ENCODE results near the gene COMT. TPM values are rescaled to one million over a fixed set of nuclear protein-coding genes. Genes with fewer than 3 reads are reported as not detected.
"Not testable (repeated sequence)": the region's sequence is repeated elsewhere in the genome, so short reads cannot be mapped to it uniquely, and the experiment has no call there.

COMT gene
- total and polyA plus RNA-seq, 2 donors: 52.7 to 198 TPM

- Histone ChIP-seq H3K36me3 (ENCODE audit: insufficient read depth) (peaks cover 7% of the 10 kb centered on the region), H3K27ac (ENCODE audit: low read depth) (no peak overlapping the region)
Measured at GRCh38 chr22:19914201-19914943, 27.2 kb upstream of the COMT start.

DNA sequence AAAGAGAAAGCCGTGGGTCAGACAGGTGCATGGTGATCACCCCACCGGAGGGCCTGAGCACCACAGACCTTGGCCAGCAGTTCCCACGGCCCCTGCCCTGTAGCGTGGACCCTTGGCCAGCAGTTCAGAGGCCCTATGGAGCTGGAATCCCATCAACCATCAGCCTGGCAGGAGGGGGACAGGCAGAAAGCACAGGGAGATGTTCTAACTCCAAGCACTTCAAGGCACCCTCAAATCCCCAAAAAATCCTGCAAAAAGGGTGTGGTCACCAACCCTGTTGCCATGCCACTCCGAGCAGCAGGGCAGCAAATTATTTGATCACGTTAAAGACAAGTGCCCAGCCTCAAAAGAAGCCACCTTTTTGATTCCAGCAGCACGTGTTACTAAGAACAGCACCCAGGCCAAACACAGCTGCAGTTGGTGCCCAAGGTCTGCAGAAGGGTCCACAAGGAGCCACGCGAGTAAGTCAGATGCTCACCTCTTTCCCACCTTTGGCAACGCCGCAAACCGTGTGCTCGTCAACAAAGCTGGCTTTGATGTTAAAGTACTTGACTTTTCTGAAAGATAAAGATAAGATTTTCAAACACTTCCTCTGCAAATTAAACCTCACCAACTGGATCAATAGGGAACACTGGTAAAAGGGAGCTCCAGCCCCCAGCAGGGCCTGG, 26.2 kb upstream of the COMT start:
- Histone ChIP-seq H3K36me3 (ENCODE audit: insufficient read depth) (peaks cover 7% of the 10 kb centered on the region), H3K27ac (ENCODE audit: low read depth) (no peak overlapping the region), H3K4me1 (ENCODE audit: insufficient read depth) (no peaks in the 10 kb centered on the region), H3K4me3 (ENCODE audit: low read depth, low read length) (no peak overlapping the region)
- 83% methylated on average over 13 of the region's 13 CpGs for WGBS
- DNase-seq (ENCODE audit: extremely low spot score): no peak

More at GRCh38 chr22:19914201-19914943, 27.2 kb upstream of the COMT start:
- H3K4me3 ChIP-seq (ENCODE audit: low read depth, low read length): no peak overlapping the region
- no peaks in the 10 kb centered on the region for H3K4me1 ChIP-seq (ENCODE audit: insufficient read depth)
- 91% methylated on average over 9 of the region's 9 CpGs for WGBS
- no peak for DNase-seq (ENCODE audit: extremely low spot score)

DNA sequence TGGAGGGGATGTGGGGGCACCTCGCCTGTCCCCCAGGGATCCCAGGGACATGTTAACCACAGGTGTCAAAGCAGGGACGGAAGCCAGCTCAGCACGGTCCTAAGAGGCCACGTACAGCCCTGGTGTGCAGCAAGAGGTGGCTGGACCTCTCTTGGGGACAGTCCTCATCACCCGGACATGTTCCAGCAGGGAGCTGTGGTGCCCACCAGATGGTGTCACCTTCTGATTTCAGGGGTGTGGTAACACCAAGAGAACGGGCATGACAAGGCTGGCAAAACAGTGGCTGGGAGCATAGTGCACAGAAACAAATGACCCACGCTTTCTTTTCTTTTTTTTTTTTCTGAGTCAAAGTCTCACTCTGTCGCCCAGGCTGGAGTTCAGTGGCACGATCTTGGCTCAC, 25.6 kb upstream of the COMT start:
- 87% methylated on average over 9 of the region's 9 CpGs for WGBS
- DNase-seq (ENCODE audit: extremely low spot score): no peak
- Histone ChIP-seq H3K27ac (ENCODE audit: low read depth) (no peak overlapping the region), H3K36me3 (ENCODE audit: insufficient read depth) (peaks cover 7% of the 10 kb centered on the region), H3K4me1 (ENCODE audit: insufficient read depth) (no peaks in the 10 kb centered on the region), H3K4me3 (ENCODE audit: low read depth, low read length) (no peak overlapping the region)

DNA sequence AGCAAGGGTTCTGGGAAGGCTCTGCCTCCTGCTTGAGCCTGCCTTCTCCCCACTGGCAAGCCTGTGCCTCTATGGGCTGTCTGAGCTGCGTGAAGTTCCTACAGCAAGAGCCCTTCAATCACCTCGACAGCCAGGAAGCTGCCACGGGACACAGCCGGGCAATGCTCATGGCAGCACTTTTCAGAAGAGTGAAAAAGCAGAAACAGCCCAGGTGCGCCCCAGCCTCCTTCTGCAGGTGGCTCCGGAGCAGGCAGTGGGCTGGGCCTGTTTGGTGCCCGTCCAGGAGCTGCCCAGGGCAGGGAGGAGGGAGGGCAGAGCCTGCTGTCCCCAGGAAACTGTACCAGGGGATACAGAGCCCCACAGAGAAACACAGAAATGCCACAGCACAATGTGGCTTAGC, 24.6 kb upstream of the COMT start:
- Histone ChIP-seq H3K27ac (ENCODE audit: low read depth) (no peak overlapping the region), H3K4me3 (ENCODE audit: low read depth, low read length) (no peak overlapping the region), H3K4me1 (ENCODE audit: insufficient read depth) (no peaks in the 10 kb centered on the region), H3K36me3 (ENCODE audit: insufficient read depth) (peaks cover 6% of the 10 kb centered on the region)
- no peak for DNase-seq (ENCODE audit: extremely low spot score)
- 88% methylated on average over 7 of the region's 7 CpGs for WGBS

GRCh38 chr22:19917389-19918138, 24.0 kb upstream of the COMT start:
- no peak for DNase-seq (ENCODE audit: extremely low spot score)
- Histone ChIP-seq H3K4me3 (ENCODE audit: low read depth, low read length) (no peak overlapping the region), H3K4me1 (ENCODE audit: insufficient read depth) (no peaks in the 10 kb centered on the region), H3K36me3 (ENCODE audit: insufficient read depth) (peaks cover 6% of the 10 kb centered on the region), H3K27ac (ENCODE audit: low read depth) (no peak overlapping the region)
- 95% methylated on average over 12 of the region's 12 CpGs for WGBS

DNA sequence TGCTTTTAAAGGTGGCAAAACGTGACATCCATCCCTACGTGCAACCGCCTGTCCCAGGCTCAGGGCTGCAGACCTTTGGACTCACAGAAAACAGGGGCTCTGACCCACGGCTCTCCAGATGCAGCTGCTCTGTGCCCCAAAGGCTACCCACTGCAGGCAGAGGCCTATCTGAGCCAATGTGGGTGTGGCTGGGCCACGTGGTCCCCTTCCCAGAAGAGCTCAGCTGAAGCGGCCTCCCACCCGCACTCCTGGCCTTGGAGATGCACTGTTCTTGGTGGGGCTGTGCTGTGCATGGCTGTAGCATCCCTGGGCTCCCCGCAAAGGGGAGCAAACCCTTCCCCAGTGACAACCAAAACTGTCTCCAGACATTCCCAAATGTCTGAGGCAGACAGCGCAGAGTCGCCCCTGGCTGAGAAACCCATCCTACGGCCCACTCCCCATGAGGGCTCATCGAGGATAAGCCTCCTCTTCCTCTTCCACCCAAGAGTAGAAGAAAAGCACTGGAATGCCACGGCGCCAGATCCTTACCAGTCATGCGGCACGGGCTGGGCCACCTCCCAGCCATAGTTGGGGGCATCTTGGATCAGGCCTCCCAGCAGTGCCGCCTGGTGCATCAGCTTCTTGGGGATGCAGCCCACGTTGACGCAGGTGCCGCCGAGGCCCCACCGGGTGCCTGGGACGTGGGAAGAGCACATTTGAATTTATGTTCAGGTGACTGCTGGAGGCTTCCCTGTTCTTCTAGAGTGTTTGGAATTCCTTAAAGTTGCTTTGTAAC, 23.1 kb upstream of the COMT start:
- H3K36me3 ChIP-seq (ENCODE audit: insufficient read depth): peaks cover 6% of the 10 kb centered on the region
- no peak overlapping the region for H3K4me3 ChIP-seq (ENCODE audit: low read depth, low read length)
- WGBS: 84% methylated on average over 23 of the region's 23 CpGs

GRCh38 chr22:19919701-19920363, 21.7 kb upstream of the COMT start:
- DNase-seq (ENCODE audit: extremely low spot score): no peak
- peaks cover 4% of the 10 kb centered on the region for H3K36me3 ChIP-seq (ENCODE audit: insufficient read depth)
- 96% methylated on average over 13 of the region's 13 CpGs for WGBS
- H3K4me3 ChIP-seq (ENCODE audit: low read depth, low read length): no peak overlapping the region
- no peaks in the 10 kb centered on the region for H3K4me1 ChIP-seq (ENCODE audit: insufficient read depth)
- no peak overlapping the region for H3K27ac ChIP-seq (ENCODE audit: low read depth)

More for the DNA sequence above, 23.1 kb upstream of the COMT start:
- no peaks in the 10 kb centered on the region for H3K4me1 ChIP-seq (ENCODE audit: insufficient read depth)
- DNase-seq (ENCODE audit: extremely low spot score): no peak
- no peak overlapping the region for H3K27ac ChIP-seq (ENCODE audit: low read depth)

DNA sequence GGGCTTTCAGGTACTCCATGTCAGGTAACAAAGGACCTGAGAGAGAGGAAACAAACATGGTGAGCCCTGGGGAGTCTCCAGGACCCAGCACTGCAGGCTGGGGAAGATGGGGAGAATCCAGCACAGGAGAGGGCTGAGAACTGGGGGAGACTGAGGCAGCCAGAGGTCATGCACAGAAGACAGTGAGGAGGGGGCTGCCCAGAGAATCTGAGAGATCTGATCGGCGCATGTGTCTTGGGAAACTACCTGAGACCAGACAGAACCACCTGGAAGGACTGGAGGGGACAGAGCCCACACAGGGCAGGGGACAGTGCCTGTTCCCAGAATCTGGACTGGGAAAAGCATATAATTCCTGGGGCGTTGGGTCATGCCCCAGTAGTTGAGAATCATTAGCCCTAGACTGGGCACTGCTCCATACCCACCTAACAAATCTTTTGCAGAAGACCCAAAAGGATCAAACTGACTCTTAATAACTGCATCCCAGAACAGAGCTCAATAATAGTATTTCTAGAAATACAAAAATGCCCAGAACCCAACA, 20.0 kb upstream of the COMT start:
- no peak overlapping the region for H3K4me3 ChIP-seq (ENCODE audit: low read depth, low read length)
- WGBS: 65% methylated on average over 3 of the region's 3 CpGs
- H3K4me1 ChIP-seq (ENCODE audit: insufficient read depth): no peaks in the 10 kb centered on the region
- H3K27ac ChIP-seq (ENCODE audit: low read depth): no peak overlapping the region
- no peak for DNase-seq (ENCODE audit: extremely low spot score)
- H3K36me3 ChIP-seq (ENCODE audit: insufficient read depth): peaks cover 3% of the 10 kb centered on the region

DNA sequence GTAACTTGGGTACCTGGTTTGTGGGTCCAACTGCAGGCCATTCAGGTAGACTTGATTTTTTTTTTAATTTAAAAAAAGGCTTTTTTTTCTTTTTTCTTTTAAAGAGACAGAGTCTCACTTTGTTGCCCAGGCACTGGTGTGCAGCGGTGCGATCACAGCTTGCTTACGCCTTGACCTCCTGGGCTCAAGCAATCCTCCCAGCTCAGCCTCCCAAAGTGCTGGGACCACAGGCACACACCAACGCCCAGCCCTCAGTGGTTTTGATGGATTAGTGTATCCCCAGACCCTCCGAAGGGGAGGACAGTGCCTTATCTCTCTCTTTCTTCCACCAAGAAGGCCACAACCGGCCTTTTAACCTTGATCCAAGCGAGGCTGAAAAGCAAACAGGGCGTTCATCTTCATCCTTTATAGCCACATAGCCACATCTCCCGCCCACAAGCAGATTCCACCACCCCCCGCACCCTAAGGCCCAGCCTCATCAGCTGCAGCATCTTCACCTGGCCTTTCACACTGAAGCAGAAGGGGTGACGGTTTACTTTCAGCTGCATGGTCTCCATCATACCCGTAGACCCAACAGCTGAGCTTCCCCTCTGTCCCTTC, 17.6 kb upstream of the COMT start:
- Histone ChIP-seq H3K27ac (ENCODE audit: low read depth) (no peak overlapping the region), H3K4me3 (ENCODE audit: low read depth, low read length) (no peak overlapping the region), H3K36me3 (ENCODE audit: insufficient read depth) (no peaks in the 10 kb centered on the region), H3K4me1 (ENCODE audit: insufficient read depth) (no peaks in the 10 kb centered on the region)
- WGBS: 88% methylated on average over 12 of the region's 12 CpGs
- DNase-seq (ENCODE audit: extremely low spot score): no peak

DNA sequence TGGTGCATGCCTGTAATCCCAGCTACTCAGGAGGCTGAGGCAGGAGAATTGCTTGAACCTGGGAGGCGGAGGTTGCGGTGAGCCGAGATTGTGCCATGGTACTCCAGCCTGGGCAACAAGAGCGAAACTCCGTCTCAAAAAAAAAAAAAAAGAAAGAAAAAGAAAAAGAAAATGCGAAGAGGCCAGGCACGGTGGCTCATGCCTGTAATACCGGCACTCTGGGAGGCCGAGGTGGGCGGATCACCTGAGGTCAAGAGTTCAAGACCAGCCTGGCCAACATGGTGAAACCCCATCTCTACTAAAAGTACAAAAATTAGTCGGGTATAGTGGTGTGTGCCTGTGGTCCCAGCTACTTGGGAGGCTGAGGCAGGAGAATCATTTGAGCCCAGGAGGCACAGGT, 15.5 kb upstream of the COMT start:
- H3K27ac ChIP-seq (ENCODE audit: low read depth); H3K36me3 ChIP-seq (ENCODE audit: insufficient read depth); H3K4me3 ChIP-seq (ENCODE audit: low read depth, low read length); H3K4me1 ChIP-seq (ENCODE audit: insufficient read depth); DNase-seq (ENCODE audit: extremely low spot score): not testable (repeated sequence)
- WGBS: 88% methylated on average over 11 of the region's 11 CpGs

- H3K4me1 ChIP-seq (ENCODE audit: insufficient read depth): no peaks in the 10 kb centered on the region
- no peak overlapping the region for H3K4me3 ChIP-seq (ENCODE audit: low read depth, low read length)
- no peaks in the 10 kb centered on the region for H3K36me3 ChIP-seq (ENCODE audit: insufficient read depth)
- 90% methylated on average over 7 of the region's 7 CpGs for WGBS
- no peak for DNase-seq (ENCODE audit: extremely low spot score)
- H3K27ac ChIP-seq (ENCODE audit: low read depth): no peak overlapping the region
Measured at GRCh38 chr22:19927696-19928095, 13.9 kb upstream of the COMT start.

DNA sequence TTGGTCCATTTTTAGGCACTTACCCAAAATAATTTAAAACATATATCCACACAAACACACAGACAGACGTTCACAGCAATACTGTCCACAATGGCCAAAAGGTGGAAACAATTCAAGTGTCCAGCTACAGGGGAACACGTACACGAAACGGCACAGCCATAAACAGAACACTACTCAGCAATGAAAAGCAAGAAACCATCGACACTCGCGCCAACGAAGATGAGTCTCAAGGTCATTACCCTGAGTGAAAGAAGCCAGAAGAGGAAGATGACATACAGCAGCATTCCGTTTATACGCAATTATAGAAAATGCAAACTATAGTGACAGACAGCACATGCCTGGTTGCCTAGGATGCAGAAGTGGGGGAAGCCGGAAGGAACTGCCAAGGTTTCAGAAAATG, 13.4 kb upstream of the COMT start:
- DNase-seq (ENCODE audit: extremely low spot score): no peak
- Histone ChIP-seq H3K36me3 (ENCODE audit: insufficient read depth) (no peaks in the 10 kb centered on the region), H3K27ac (ENCODE audit: low read depth) (no peak overlapping the region), H3K4me3 (ENCODE audit: low read depth, low read length) (no peak overlapping the region), H3K4me1 (ENCODE audit: insufficient read depth) (no peaks in the 10 kb centered on the region)
- WGBS: 82% methylated on average over 11 of the region's 11 CpGs

All from urinary bladder (tissue), 4 donors.